ENCODE results near the gene RUSF1. TPM values are rescaled to one million over a fixed set of nuclear protein-coding genes. Genes with fewer than 3 reads are reported as not detected.
"Not testable (repeated sequence)": the region's sequence is repeated elsewhere in the genome, so short reads cannot be mapped to it uniquely, and the experiment has no call there.

Gene RUSF1
- total RNA-seq, 1 donor from 2014 or later: 48.7 TPM

- DNase-seq: no peak
- TF ChIP-seq CTCF (IDR thresholded peaks at IDR 0.05; ENCODE audit: partially characterized antibody, unreplicated experiment): no peak
- Mint-ChIP-seq H3K36me3 (ENCODE audit: unreplicated experiment) (no peaks in the 10 kb centered on the region), H3K27me3 (ENCODE audit: unreplicated experiment) (peaks cover 5% of the 10 kb centered on the region), H3K9me3 (ENCODE audit: unreplicated experiment) (peaks cover 3% of the 10 kb centered on the region), H3K4me3 (ENCODE audit: unreplicated experiment) (no peak overlapping the region), H3K27ac (ENCODE audit: unreplicated experiment) (no peak overlapping the region), H3K4me1 (ENCODE audit: low read depth, unreplicated experiment) (peaks cover 11% of the 10 kb centered on the region)
These were observed 2.7 kb downstream of the RUSF1 start for GRCh38 chr16:31505483-31505882.

GRCh38 chr16:31504159-31504558 lies 4.0 kb downstream of the RUSF1 start:
- no peak for TF ChIP-seq CTCF (IDR thresholded peaks at IDR 0.05; ENCODE audit: partially characterized antibody, unreplicated experiment)
- H3K27ac Mint-ChIP-seq (ENCODE audit: unreplicated experiment): no peak overlapping the region

GRCh38 chr16:31503555-31503954 lies 4.6 kb downstream of the RUSF1 start:
- DNase-seq; H3K36me3 Mint-ChIP-seq (ENCODE audit: unreplicated experiment); H3K4me1 Mint-ChIP-seq (ENCODE audit: low read depth, unreplicated experiment); H3K9me3 Mint-ChIP-seq (ENCODE audit: unreplicated experiment); H3K4me3 Mint-ChIP-seq (ENCODE audit: unreplicated experiment); H3K27me3 Mint-ChIP-seq (ENCODE audit: unreplicated experiment); H3K27ac Mint-ChIP-seq (ENCODE audit: unreplicated experiment): not testable (repeated sequence)

More at GRCh38 chr16:31504159-31504558, 4.0 kb downstream of the RUSF1 start:
- Mint-ChIP-seq H3K27me3 (ENCODE audit: unreplicated experiment) (peaks cover 5% of the 10 kb centered on the region), H3K9me3 (ENCODE audit: unreplicated experiment) (peaks cover 4% of the 10 kb centered on the region), H3K4me3 (ENCODE audit: unreplicated experiment) (no peak overlapping the region), H3K36me3 (ENCODE audit: unreplicated experiment) (no peaks in the 10 kb centered on the region), H3K4me1 (ENCODE audit: low read depth, unreplicated experiment) (peaks cover 9% of the 10 kb centered on the region)
- no peak for DNase-seq

- H3K9me3 Mint-ChIP-seq (ENCODE audit: unreplicated experiment): peaks cover 1% of the 10 kb centered on the region
- no peak for TF ChIP-seq CTCF (IDR thresholded peaks at IDR 0.05; ENCODE audit: partially characterized antibody, unreplicated experiment)
- peaks cover 4% of the 10 kb centered on the region for H3K4me1 Mint-ChIP-seq (ENCODE audit: low read depth, unreplicated experiment)
- H3K27me3 Mint-ChIP-seq (ENCODE audit: unreplicated experiment): peaks cover 3% of the 10 kb centered on the region
- no peak for DNase-seq
- no peak overlapping the region for H3K27ac Mint-ChIP-seq (ENCODE audit: unreplicated experiment)
- no peaks in the 10 kb centered on the region for H3K36me3 Mint-ChIP-seq (ENCODE audit: unreplicated experiment)
- H3K4me3 Mint-ChIP-seq (ENCODE audit: unreplicated experiment): no peak overlapping the region
These were observed 5.2 kb downstream of the RUSF1 start for GRCh38 chr16:31502981-31503380.

GRCh38 chr16:31501966-31502348 lies 6.2 kb downstream of the RUSF1 start:
- H3K27me3 Mint-ChIP-seq (ENCODE audit: unreplicated experiment): peaks cover 3% of the 10 kb centered on the region
- H3K9me3 Mint-ChIP-seq (ENCODE audit: unreplicated experiment): peaks cover 1% of the 10 kb centered on the region
- no peak for DNase-seq
- no peak overlapping the region for H3K27ac Mint-ChIP-seq (ENCODE audit: unreplicated experiment)
- no peak overlapping the region for H3K4me3 Mint-ChIP-seq (ENCODE audit: unreplicated experiment)
- no peaks in the 10 kb centered on the region for H3K4me1 Mint-ChIP-seq (ENCODE audit: low read depth, unreplicated experiment)
- TF ChIP-seq CTCF (IDR thresholded peaks at IDR 0.05; ENCODE audit: partially characterized antibody, unreplicated experiment): no peak
- no peaks in the 10 kb centered on the region for H3K36me3 Mint-ChIP-seq (ENCODE audit: unreplicated experiment)
